ENCODE measurements around the gene PLOD3.
"Not testable (repeated sequence)": the region's sequence is repeated elsewhere in the genome, so short reads cannot be mapped to it uniquely, and the experiment has no call there.

The PLOD3 gene

GRCh38 chr7:101210143-101210542 is 7.2 kb downstream of the PLOD3 start:
- no peak for DNase-seq

GRCh38 chr7:101208794-101209193 is 8.6 kb downstream of the PLOD3 start:
- DNase-seq, result no peak

GRCh38 chr7:101207459-101207858 is 9.9 kb downstream of the PLOD3 start:
- DNase-seq, result no peak

GRCh38 chr7:101206665-101207042 is 10.7 kb downstream of the PLOD3 start:
- DNase-seq, result no peak

- no peak for DNase-seq
Observed at GRCh38 chr7:101205901-101206664, 11.3 kb downstream of the PLOD3 start.

GRCh38 chr7:101203740-101204738 is 13.3 kb downstream of the PLOD3 start:
- not testable (repeated sequence) for DNase-seq

- no peak for DNase-seq
Observed at GRCh38 chr7:101202603-101202918, 14.8 kb downstream of the PLOD3 start.

GRCh38 chr7:101201695-101202602 is 15.4 kb downstream of the PLOD3 start:
- DNase-seq, result no peak

- no peak for DNase-seq
Observed at GRCh38 chr7:101200862-101201599, 16.4 kb downstream of the PLOD3 start, which contains the start of gene MOGAT3. Gene MOGAT3 (minus strand): TSS chr7:101201036. CDS start chr7:101200854, 182 bp downstream.

- DNase-seq, result no peak
Observed at GRCh38 chr7:101200504-101200861, 16.9 kb downstream of the PLOD3 start.

GRCh38 chr7:101199522-101199921 is 17.9 kb downstream of the PLOD3 start:
- not testable (repeated sequence) for DNase-seq

GRCh38 chr7:101198476-101198875 is 18.9 kb downstream of the PLOD3 start:
- no peak for DNase-seq

- DNase-seq, result no peak
Observed at GRCh38 chr7:101197991-101198390, 19.4 kb downstream of the PLOD3 start.

GRCh38 chr7:101195884-101196283 is 21.5 kb downstream of the PLOD3 start:
- DNase-seq, result no peak

- DNase-seq, result no peak
Observed at GRCh38 chr7:101189109-101189508, 28.3 kb downstream of the PLOD3 start.

GRCh38 chr7:101186844-101187428 is 30.4 kb downstream of the PLOD3 start:
- DNase-seq, result no peak

- DNase-seq, result no peak
Observed at GRCh38 chr7:101186194-101186593, 31.2 kb downstream of the PLOD3 start.

GRCh38 chr7:101185258-101185839 is 32.0 kb downstream of the PLOD3 start:
- DNase-seq, result no peak

GRCh38 chr7:101180130-101180755 is 37.1 kb downstream of the PLOD3 start, which contains the start of gene NAT16:
Gene NAT16 (minus strand): TSS chr7:101180293. CDS start chr7:101174807, 5,486 bp downstream.
- DNase-seq, result no peak

GRCh38 chr7:101179713-101180112 is 37.7 kb downstream of the PLOD3 start:
- DNase-seq, result no peak

- DNase-seq, result no peak
Observed at GRCh38 chr7:101179117-101179516, 38.3 kb downstream of the PLOD3 start.

Data from NCI-H1930 (cell line).